Osteoblast (primary cell): ENCODE results near the gene CX3CL1. TPM values are rescaled to one million over a fixed set of nuclear protein-coding genes. Genes with fewer than 3 reads are reported as not detected.

Experiments
- DNase-seq: peaks from one replicate; pipeline ENCODE4 v3.0.0; 2011; ENCODE audit warnings: low spot score, mixed read lengths; ENCODE audit not compliant: insufficient read length; ENCODE audit errors: missing footprints
- H2AFZ ChIP-seq: 2 replicates; pipeline ENCODE4 v1.6.0; 2011; ENCODE audit warnings: mild to moderate bottlenecking, low read length
- H3K27ac ChIP-seq: 2 replicates; pipeline ENCODE4 v1.5.1; 2011; ENCODE audit warnings: mild to moderate bottlenecking, low read depth, low read length, moderate library complexity
- H3K27me3 ChIP-seq: 2 replicates; pipeline ENCODE4 v1.6.0; 2012; ENCODE audit warnings: mild to moderate bottlenecking, control low read depth, inconsistent platforms, low read length, moderate library complexity; ENCODE audit not compliant: insufficient read depth
- H3K36me3 ChIP-seq: 2 replicates; pipeline ENCODE4 v1.5.1; 2011; ENCODE audit warnings: mild to moderate bottlenecking, low read length, control low read depth, moderate library complexity; ENCODE audit not compliant: insufficient read depth
- H3K4me1 ChIP-seq: 2 replicates; pipeline ENCODE4 v1.5.1; 2011; ENCODE audit warnings: mild to moderate bottlenecking, low read length, control low read depth, moderate library complexity; ENCODE audit not compliant: insufficient read depth
- H3K4me2 ChIP-seq: 2 replicates; pipeline ENCODE4 v1.6.0; 2011; ENCODE audit warnings: mild to moderate bottlenecking, low read length; ENCODE audit not compliant: insufficient read depth
- H3K4me3 ChIP-seq: fragments of 200-600 bp; sonication (generic); 3 replicates; pipeline ENCODE4 v1.5.1; 2012; ENCODE audit warnings: mild to moderate bottlenecking, low read length, inconsistent platforms; ENCODE audit not compliant: insufficient read depth
- H3K79me2 ChIP-seq: 2 replicates; pipeline ENCODE4 v1.6.0; 2012; ENCODE audit warnings: mild to moderate bottlenecking, low read length, control low read depth, inconsistent platforms; ENCODE audit not compliant: insufficient read depth
- H3K9me3 ChIP-seq: 2 replicates; pipeline ENCODE4 v1.5.1; 2011; ENCODE audit warnings: low read depth, low read length, control low read depth
- H4K20me1 ChIP-seq: 2 replicates; pipeline ENCODE4 v1.6.0; 2012; ENCODE audit warnings: mild to moderate bottlenecking, low read length, control low read depth; ENCODE audit not compliant: insufficient read depth
- total RNA-seq: library from RNA; depleted of rRNA; stranded (reverse); fragments of >200 nt; gene quantifications from 2 replicates; pipeline ENCODE4 v1.2.3, GENCODE V29; 2012
- TF ChIP-seq, protein P1 (sequence below): IDR thresholded peaks from 2 replicates; pipeline ENCODE4 v1.5.1; 2011; ENCODE audit warnings: mild to moderate bottlenecking, low read depth, low read length, moderate library complexity; ENCODE audit errors: extremely low read depth

Gene CX3CL1
- total RNA-seq, 1 donor = not detected

DNA sequence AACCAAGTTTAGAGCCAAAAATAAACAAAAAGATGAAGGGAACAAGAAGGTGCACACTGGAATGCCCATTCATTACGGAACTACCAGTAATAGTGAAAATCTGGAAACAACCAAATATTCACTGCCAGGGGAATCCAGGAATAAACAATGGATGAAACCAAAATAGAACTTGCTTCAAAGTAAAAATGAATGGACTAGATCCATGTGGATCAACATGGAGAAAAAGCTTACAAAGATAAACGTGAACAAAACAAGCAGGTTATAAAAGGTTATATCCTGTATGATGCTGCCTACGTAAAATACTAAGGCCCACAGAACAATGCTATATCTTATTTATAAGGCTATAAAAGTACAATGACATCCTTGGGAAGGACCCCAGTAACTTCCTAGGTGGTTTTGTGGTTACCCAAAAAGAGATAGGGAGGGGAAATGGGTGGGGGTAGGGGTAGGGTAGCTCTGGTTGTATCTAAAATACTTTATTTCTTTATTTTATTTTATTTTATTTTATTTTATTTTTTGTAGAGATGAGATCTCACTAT is 26.6 kb upstream of the CX3CL1 start:
- Histone ChIP-seq H3K4me2 (no peak overlapping the region), H3K27me3 (peaks cover 35% of the 10 kb centered on the region), H3K79me2 (no peaks in the 10 kb centered on the region), H3K27ac (no peak overlapping the region), H3K9me3 (no peaks in the 10 kb centered on the region), H3K36me3 (no peaks in the 10 kb centered on the region), H3K4me1 (peaks cover 16% of the 10 kb centered on the region), H2AFZ (no peak overlapping the region), H3K4me3 (no peak overlapping the region), H4K20me1 (peaks cover 4% of the 10 kb centered on the region)
- no peak for DNase-seq
- TF ChIP-seq, protein P1, sequence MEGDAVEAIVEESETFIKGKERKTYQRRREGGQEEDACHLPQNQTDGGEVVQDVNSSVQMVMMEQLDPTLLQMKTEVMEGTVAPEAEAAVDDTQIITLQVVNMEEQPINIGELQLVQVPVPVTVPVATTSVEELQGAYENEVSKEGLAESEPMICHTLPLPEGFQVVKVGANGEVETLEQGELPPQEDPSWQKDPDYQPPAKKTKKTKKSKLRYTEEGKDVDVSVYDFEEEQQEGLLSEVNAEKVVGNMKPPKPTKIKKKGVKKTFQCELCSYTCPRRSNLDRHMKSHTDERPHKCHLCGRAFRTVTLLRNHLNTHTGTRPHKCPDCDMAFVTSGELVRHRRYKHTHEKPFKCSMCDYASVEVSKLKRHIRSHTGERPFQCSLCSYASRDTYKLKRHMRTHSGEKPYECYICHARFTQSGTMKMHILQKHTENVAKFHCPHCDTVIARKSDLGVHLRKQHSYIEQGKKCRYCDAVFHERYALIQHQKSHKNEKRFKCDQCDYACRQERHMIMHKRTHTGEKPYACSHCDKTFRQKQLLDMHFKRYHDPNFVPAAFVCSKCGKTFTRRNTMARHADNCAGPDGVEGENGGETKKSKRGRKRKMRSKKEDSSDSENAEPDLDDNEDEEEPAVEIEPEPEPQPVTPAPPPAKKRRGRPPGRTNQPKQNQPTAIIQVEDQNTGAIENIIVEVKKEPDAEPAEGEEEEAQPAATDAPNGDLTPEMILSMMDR = no peak

DNA sequence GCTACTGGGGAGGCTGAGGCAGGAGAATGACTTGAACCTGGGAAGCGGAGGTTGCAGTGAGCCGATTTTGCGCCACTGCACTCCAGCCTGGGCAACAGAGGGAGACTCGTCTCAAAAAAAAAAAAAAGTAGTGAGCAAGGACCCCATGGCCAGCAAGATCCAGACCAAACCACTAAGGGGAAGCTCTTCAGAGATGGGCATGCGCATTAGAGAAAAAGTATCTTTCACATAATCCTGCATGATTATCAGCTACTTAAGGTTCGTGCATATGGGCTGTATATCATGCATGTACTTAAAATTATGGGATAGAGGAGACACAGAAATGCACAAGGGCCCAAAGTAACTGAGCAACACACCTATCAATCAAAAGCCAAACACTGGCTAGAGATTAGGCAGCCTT is 24.4 kb upstream of the CX3CL1 start:
- Histone ChIP-seq H3K36me3 (no peaks in the 10 kb centered on the region), H4K20me1 (no peaks in the 10 kb centered on the region), H3K4me3 (no peak overlapping the region), H2AFZ (no peak overlapping the region), H3K9me3 (no peaks in the 10 kb centered on the region), H3K27ac (no peak overlapping the region), H3K79me2 (no peaks in the 10 kb centered on the region), H3K4me2 (no peak overlapping the region), H3K4me1 (no peaks in the 10 kb centered on the region), H3K27me3 (peaks cover 35% of the 10 kb centered on the region)
- DNase-seq = no peak
- TF ChIP-seq, protein P1 = no peak

DNA sequence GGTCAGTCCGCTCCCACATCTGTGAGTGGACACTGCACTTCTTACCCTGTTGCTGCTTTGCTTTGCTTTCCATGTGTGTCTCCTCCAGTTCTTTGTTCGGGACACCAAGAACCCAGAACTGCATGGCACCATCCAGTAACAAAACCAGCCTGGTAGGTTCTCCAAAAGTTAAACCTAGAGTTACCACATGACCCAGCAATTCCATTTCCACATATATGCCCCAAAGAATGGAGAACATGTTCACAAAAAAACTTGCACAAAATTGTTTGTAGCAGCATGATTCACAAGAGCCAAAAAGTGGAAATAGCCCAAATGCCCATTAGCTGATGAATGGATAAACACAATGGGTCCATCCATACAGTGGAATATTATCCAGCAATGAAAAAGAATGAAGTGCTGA is 24.0 kb upstream of the CX3CL1 start:
- Histone ChIP-seq H2AFZ (no peak overlapping the region), H4K20me1 (no peaks in the 10 kb centered on the region), H3K79me2 (no peaks in the 10 kb centered on the region), H3K27ac (no peak overlapping the region), H3K4me2 (no peak overlapping the region), H3K9me3 (no peaks in the 10 kb centered on the region), H3K4me1 (no peaks in the 10 kb centered on the region), H3K36me3 (no peaks in the 10 kb centered on the region), H3K27me3 (peaks cover 32% of the 10 kb centered on the region), H3K4me3 (no peak overlapping the region)
- no peak for DNase-seq
- TF ChIP-seq, protein P1 = no peak

DNA sequence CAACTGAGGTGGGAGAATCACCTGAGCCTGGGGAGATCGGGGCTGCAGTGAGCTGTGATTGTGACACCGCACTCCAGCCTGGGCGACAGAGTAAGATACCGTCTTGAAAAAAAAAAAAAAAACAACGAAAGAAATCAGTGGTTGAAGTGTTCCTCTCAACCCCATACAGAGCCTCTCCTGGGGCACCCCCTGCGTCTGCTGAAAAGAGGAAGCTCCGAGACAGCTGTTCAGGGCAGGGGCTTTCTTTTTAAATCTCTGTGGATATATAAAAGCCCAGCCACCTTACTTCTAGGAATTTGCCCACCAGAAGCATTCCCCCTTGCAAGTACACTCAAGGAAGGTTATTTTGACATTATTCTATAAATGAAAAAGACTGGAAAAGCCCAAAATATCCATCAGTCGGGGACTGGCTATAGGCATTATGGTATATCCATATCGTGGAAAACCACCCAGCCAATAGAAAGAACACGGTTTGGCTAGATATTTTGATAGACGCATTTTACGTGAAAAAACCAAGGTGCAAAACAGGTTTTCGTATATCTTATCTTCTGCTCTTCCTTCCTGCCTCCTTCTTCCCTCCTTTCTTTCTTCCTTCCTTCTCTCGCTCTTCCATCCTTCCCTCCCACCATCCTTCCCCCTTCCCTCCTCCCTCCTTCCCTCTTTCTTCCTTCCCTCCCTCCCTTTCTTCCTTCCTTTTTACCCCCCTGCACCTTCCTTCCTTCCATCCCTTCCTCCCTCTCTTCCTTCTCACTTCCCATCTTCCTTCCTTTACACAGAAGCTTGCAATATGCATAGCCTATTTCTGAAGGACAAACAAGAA is 22.9 kb upstream of the CX3CL1 start:
- peaks cover 23% of the 10 kb centered on the region for H3K27me3 ChIP-seq
- TF ChIP-seq, protein P1 = no peak

More for the DNA sequence above, 22.9 kb upstream of the CX3CL1 start:
- Histone ChIP-seq H3K27ac (no peak overlapping the region), H3K9me3 (no peaks in the 10 kb centered on the region), H3K36me3 (no peaks in the 10 kb centered on the region), H3K79me2 (no peaks in the 10 kb centered on the region), H4K20me1 (no peaks in the 10 kb centered on the region), H3K4me1 (no peaks in the 10 kb centered on the region), H3K4me2 (no peak overlapping the region), H2AFZ (no peak overlapping the region), H3K4me3 (no peak overlapping the region)
- DNase-seq = no peak
